Gastrocnemius medialis (tissue), 4 donors: ENCODE measurements around the gene VIPAS39.

Experiments
- CTCF ChIP-seq, 5 experiments: fragments of 450-650 bp in 3 of 5; fragments of 200-600 bp in 2 of 5; sonication (generic) in 2 of 5; IDR thresholded peaks in 4 of 5; conservative IDR thresholded peaks in 1 of 5; 1 replicate in 4 of 5; 2 replicates in 1 of 5; pipeline ENCODE4 v1.5.1; 2016 to 2019; ENCODE audit warnings: antibody characterized with exemption in 5 of 5, mild to moderate bottlenecking in 3 of 5, moderate library complexity in 3 of 5
- POLR2A ChIP-seq, 2 donors: fragments of 450-650 bp; IDR thresholded peaks; one replicate each; pipeline ENCODE4 v1.6.1; 2017; ENCODE audit warnings: antibody characterized with exemption in 2 of 2, mild to moderate bottlenecking in 2 of 2, moderate library complexity in 2 of 2

- TF ChIP-seq CTCF (IDR thresholded peaks at IDR 0.05 in 4 of 5, conservative IDR thresholded peaks at IDR 0.05 in 1 of 5), result peak in 4 of 5 experiments; percentile 17 to 55 (median 36)
- no peak for TF ChIP-seq POLR2A (IDR thresholded peaks at IDR 0.05)
Observed at GRCh38 chr14:77459072-77459723, 1.8 kb upstream of the VIPAS39 start.
